Activated CD8-positive, alpha-beta memory T cell treated with anti-CD3 and anti-CD28 coated beads, Interleukin-2, amount 50 U/mL, for 1 hour (primary cell): ENCODE measurements around the gene MMP28.

Experiments
- DNase-seq: peaks from one replicate; pipeline ENCODE4 v3.0.0-alpha.2; 2020; ENCODE audit errors: extremely low read depth

MMP28 gene

DNA sequence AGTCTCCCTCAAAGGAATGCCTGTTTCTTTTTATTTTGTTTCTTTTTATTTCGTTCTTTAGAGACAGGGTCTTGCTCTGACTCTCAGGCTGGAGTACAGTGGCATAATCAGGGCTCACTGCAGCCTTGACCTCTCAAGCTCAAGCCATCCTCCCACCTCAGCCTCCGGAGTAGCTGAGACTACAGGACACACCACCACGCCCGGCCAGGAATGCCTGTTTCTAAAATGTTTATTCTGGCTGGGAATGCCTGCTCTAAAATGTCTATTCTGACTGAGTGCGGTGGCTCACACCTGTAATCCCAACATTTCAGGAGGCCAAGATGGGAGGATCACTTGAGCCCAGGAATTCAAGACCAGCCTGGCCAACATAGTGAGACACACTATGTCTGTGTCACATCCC, 2.5 kb upstream of the MMP28 start:
- no peak for DNase-seq

DNA sequence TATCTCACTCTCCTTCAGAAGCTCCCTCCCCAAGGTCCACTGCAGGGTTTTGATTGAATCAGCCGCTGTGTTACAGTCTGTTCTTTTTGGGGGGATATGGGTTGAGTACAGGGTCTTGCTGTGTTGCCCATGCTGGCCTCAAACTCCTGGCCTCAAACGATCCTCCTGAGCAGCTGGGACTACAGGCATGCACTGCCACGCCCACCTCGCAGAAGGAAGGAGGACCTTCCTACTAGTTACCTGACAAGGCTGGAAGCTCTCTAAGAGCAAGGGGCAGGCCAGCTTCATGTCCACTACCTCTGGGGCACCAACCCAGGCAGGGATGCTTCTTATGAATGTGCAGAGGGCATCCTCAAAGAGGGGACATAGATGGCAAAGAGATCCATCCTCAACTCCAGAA, 1.9 kb upstream of the MMP28 start:
- DNase-seq, result no peak

DNA sequence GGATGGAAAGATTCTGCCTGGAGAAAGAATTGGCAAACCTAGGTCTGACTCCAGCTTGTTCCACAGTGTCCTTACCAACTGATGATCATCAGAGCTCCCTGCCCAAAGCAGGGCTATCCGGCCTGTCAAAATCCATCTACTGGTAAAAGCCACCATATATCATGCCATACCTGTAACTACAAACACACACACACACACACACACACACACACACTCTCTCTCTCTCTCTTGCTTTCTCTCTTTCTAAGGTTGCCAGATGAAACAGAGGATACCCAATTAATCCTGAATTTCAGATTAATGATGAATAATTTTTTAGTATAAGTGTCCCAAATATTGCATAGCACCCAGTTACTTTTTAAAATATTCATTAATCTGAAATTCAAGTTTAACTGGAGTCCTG, 1.5 kb upstream of the MMP28 start:
- DNase-seq, result no peak

DNA sequence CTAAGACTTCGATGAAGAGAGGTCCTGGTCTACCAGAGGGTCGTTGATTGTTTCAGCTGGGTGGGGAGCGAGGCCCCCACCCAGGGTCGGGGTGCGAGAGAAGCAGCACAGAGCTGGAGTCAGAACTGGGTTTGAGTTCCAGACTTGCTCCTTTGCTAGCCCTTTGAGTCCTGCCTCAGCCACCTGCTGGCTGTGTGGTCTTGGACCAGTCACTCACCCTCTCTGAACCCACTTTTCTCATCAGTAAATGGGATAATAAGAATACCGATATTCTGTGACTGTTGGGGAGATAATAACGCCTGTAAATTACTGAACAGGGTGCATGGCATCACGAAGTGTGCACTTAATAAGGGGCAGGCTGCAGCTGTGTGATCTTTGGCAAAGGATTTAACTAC, 427 bp upstream of the MMP28 start:
- no peak for DNase-seq

DNA sequence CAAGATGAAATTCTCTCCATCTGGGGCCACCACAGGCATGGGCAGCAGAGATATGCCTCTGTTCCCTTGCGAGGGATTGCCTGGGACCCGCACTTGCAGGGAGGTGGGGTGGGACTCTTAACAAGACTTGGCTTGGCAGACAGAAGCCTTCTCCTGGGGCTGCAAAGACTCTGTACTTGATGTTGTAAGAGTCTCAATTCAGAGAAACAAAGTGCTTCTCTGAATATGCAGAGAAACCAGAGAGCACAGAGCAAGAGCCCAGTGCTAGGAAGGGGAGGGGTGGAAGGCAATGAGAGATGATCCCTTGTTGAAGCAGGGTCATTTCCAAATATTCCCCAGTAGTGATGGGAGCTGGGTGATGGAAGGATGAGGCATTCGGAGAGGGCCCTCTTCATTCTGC, 2.2 kb downstream of the MMP28 start:
- no peak for DNase-seq

DNA sequence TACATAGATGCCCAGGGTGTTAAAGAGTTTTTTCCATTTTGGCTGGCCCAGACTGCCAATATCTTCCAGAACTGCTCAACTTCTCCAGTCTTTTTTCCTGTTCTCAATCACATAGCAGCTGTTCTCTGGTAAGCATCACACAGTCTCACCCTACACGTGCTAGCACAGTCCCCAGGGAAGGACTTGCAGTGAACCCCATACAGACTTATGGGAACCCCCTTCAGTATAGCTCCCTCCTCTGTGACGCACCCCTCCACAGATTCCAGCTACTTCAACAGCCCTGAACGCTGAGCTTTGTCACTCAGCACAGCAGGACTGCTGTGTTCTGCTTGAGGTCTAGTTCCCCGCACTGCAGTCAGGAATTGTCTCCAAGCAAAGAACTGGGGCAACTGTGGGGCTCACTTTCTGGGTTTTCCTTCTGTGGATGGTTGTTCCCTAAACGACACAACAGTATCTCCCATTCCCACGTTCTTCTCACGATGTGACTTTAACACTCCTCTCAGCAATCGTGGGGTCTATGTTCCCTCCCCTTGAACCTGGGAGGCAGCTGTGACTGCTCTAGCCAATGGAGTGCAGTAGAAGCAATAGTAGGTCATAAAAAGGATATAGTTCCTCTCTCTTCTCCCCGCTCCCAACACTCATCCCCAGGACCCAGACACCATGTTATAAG, 3.6 kb downstream of the MMP28 start:
- no peak for DNase-seq

DNA sequence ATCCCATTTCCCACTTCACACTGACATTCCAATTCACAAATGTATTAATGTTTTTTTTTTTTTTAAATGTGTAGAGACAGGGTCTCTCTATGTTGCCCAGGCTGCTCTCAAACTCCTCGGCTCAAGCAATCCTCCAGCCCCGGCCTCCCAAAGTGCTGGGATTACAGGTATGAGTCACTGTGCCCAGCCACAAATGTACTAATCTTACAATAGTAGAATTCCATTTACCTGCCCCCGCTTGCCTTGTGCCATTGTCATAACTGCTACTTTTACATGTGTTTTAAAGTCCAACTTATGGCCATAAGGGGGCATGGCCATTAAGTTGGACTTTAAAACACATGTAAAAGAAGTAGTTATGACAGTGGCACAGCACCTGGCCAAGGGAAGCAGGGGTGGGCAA, 4.6 kb downstream of the MMP28 start:
- no peak for DNase-seq

DNA sequence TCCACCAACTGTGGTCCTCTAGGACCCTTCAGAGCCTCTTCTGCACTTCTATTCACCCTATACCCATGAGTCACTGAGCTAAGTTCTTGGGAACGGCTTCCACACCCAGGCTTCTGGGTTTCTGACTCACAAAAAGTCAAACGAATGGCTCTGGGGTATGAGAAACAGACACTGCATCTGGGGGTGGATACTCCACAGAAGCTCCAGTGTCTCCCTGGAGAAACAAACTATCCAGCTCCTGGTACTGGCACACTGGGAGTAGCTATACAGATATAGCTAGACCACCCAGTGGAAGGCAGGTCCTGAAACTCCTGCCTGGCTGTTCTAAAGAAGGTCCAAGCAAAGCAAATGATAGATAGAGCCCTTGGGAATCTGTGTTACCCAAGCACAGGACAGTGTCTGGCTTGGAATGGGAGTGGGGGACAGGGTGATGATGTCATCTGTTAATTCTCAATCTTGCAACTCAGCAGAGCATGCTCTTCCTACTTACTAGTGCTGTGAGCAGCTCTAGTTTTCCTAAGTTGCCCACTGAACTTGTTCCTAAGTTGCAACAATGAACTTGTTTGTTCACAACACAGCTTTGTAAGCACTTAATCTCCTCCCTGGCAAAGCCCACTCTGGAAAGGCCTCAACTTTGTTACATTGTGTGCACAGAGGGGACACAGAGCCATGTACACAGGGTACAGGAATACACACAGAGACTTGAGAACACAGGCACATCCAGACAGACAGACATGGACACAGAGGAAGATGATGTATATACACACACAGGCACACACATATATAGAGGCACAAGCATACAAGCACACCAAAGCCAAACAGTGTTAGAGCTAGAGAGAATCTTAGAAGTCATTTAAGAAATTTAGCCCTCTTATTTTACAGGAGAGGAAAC, 6.7 kb downstream of the MMP28 start:
- DNase-seq, result no peak

DNA sequence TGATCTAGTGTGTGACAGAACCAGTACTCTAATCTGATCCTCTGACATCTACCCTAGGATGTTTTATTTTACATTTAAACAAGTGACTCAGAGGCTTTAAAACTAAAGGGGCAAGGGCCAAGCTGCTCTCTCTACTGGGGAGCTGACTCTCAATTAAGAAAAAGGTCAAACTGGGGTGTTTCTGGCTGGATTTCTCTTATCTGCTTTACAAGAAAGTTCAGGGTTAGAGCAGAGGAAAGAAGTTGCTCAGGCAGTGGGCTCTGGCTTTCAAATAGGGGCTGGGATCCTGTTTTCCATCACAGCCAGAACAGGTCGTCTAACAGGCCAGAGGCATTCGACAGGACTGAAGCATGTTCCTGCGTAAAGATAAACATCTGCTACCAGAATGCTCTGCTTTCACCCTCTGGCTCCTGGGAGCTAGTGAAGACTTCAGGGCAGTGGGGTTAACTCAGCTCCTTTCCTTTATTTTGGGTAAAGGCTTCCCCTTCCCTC, 8.5 kb downstream of the MMP28 start:
- DNase-seq, result no peak

DNA sequence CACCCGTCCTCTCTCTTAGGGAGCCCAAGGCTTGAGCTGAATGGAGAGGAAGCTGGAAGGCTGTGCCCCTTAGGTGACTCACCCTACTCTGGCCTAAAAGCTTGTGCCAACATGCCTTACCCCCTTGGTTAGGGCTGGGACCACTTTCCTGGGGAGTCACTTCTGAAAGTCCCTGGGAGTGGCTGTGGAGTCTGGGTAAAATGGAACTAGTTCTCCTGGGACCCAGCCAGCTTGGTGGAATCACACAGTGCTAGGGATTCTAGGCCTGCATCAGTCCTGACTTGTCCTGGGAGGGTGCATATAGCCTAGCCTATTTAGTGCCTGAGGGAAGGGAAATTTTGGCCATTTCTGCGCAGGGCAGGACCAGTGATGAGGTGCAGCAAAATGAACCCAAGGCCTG, 10.5 kb downstream of the MMP28 start:
- DNase-seq, result no peak

DNA sequence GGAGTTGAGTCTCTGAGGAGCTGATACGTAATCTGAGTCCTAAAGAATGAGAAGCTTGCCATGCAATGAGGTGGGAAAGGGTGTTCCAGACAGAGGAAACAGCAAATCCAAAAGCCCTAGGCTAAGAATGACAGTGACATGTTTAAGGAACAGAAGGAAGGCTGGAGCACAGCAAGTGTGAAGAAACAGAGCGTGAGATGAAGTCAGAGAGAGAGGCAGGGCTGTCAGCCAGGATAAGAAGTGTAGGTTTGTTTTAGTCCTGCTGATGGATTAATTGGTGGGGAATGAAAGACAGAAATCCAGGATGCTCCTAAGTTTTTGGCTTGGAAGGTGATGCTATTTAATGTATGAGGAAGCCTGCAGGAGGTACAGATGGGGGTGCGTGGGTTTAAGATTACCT, 14.5 kb downstream of the MMP28 start:
- DNase-seq, result no peak

DNA sequence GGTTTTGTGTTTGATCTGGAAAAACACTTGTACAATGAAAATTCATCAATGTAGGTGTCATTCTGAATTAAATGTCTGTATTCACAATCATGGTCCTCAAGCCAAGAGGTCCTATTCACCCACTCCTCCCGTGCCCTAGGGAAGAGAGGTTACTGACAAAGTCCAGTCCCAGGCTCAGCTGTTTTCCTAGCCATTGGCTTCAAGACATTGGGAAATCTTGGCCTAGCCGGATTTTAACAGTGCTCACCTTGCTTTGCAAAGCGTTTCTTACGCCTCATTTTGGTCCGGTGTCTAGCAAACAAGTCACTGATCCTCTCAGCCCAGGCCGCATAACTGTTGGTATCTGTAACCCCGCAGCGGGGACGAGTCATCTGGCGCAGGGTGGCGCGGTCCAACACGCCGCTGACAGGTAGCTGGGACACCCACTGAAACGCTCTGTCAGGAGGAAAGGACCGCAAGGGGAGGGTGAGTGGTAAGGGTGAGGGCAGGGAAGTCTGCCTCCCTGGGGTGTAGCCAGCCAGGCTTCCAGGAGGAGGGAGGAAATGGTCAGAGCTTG, 16.7 kb downstream of the MMP28 start:
- no peak for DNase-seq

DNA sequence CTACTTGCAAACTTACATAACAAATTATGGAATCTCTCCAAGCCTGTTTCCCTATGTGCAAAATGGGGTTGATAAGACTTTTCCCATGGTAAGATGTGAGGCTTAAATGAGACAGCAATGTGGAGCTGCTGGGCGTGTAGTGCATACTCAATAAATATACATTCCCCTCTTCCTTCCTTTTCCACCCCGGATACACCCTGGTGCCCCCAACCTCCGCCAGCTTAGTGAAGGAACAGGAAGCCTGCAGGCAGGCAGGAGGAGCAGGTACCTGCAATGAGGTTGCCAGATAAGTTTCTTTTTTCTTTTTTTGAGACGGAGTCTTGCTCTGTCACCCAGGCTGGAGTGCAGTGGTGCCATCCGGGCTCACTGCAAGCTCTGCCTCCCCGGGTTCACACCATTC, 19.9 kb downstream of the MMP28 start:
- no peak for DNase-seq

DNA sequence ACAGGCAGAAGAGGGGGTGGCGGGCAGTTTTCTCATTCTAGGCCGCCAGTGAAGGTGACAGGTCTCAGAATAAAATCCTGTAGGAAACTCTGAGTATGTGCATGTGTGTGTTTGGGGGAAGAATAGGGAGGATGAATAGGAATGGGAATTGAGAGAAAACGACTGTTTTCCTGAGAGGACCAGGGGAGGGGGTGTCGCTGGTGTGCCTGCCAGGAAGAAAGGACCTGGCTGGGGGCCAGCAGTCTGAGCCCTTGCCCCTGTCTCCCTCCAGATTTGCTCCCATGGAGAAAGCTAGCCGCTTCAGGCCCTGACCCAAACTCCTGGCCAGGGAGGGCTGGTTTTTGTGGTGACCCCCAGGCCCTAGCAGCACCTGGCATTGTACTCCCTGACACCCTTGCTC, 20.4 kb downstream of the MMP28 start:
- no peak for DNase-seq

DNA sequence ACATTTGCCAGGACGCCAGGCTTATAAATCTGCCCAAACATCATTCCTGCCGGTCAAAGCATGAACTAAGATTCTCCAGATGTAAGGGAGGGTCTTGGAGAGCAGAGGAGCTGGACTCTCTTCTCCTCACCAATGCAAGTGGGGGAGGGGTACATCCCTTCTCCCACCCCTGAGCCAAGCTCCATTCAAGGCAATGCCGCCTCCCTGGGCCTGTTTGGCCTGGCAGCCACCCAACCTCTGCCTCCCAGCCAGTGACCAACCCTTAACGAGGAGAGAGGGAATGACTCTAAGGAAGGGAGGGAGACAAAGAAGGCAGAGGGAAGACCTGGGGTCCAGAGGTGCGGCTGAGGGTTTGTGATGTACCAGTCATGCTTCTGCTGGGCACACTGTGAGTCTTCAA, 20.9 kb downstream of the MMP28 start:
- DNase-seq, result no peak

DNA sequence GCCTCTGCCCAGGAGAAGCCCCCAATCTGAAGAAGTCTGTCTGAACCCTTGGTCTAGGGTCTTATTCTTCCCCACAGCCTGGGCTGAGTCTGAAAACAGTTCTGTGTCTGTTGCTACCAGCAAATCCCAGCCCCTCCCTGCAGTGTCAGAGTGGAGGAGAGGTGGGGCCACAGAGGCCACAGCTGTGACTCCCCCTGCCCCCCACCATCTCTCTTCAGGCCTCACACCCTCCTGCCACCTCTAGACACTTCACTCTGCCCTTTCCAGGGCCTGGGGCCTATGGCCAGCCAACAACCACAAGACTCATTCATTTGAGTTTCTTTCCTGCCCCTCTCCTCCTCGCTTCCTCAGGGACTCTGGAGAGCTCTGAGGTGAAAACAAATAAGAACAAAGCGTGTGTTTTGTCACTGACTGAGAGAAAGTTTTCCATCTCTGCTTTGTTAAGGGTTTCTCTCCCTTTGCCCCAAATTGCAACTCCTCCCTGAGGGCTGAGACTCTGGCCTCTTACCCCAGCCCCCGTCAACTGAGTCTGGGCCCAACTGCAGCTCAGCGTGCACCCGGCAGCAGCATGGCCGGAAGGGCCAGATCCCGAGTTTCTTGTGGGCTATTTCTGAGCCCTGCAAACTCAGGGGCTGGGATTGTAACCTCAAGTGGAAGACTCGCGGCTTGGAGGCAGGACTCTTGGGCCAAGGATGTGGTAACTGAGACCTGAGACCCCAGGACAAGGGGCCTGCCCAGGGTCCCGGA, 21.6 kb downstream of the MMP28 start:
- no peak for DNase-seq

DNA sequence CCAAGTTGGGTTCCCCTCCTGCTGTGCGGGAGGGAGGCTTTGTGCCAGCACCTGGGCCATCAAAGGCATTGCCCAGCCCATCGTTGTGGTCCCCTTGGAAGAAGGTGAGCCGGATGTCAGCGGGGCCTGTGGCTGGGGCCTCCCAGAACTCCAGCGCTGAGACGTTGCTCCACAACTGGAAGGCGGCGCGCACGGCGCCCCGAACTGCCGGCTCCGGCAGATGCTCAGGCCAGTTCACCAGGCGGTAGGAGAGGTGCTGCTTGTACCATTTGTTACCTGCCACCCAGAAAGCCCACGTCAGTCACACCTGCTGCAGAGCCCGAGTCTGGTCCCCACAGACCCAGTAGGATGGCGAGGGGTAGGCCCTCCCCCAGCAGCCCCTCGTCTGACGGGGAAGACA, 22.3 kb downstream of the MMP28 start:
- no peak for DNase-seq

DNA sequence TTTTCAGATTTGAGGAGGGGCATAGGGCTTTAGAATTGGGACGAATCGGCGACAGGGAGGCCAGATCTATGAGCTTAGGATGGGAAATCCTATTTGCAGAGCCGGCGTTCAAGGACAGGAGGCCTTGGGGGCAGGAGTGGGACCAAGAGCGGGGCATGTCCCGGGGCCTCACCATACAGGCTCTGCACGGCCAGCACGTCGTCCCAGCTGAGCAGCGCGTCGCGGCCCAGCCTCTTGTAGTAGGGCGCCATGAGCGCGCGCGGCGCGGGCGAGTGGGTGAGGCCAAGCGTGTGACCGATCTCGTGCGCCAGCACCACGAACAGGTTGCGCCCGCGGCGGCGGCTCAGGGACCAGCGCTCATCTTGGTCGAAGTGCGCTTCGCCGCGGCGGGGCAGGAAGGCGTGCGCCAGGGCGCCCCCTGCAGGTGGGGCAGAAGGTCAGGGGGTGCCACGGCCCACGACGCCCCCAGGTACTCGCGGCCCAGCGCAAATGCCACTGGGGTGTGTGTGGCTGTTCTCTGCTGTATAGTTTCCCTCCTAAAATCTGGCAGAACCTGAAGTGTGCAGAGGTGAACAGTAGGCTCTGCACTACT, 25.4 kb downstream of the MMP28 start:
- no peak for DNase-seq

DNA sequence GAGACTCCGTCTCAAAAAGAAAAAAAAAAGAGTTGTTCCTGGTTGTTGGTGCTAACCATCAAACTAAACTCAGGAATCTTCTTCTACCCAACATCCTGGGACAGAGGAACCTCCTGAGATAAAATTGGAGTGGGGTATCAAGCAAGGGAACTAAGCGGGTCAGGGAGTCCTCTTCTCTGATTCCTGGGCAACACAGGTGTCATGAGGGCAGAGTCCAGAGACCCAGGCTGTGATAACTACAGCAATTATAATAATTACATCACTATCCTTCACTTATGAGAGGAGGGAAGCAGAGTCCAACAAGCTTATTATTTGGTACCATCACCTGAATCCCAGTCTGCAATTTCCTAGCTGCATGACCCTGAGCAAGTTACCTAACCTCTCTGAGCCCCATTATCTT, 26.6 kb downstream of the MMP28 start:
- no peak for DNase-seq

DNA sequence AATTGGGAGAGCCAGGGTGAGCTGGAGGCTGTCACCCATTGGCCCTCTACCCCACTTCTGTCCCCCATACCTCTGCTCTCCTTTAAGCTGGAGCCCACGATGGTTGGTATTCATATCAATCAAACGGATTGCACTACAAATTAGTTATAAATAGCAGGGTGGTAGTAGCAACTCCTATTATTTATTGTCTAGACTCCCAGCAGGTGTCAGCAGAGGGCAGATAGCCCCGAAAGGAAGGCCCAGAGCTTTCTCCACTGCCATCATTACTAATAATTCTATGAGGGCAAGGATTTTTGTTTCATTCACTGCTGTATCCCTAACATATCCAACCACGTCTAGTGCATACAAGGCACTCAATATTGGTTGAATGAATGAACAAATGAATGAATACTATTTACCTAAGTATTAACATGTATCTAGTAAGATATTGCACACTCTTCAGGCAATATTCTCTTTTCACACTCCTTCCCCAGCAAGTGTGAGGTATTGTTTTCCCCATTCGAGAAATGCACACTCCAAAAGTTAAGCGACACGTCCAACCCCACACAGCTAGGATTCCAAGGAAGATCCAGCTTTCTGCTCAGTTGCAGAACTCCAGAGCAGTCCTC, 28.4 kb downstream of the MMP28 start:
- DNase-seq, result no peak

DNA sequence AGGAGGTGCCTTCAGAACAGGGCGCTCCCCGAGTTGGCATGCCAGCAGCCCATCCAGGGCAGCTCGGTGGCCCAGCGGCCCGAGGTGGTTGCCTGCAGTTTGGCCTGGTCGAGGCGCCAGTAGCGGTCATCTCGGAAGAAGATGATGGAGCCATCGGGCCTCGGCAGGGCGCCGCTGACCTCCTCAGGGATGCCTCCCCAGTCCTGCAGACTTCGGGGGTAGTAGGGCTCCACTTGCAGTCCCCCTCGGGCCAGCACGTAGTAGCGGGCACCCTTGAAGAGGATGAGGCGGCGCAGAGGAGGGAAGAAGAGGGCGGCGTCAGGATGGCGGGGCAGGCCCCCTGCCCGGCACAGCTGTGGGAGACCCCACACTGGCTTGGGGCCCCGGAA, 29.0 kb downstream of the MMP28 start:
- DNase-seq, result no peak
